Lower lobe of right lung (tissue), 2 donors: Measurements from ENCODE around the gene UBE2E3. TPM values are rescaled to one million over a fixed set of nuclear protein-coding genes. Genes with fewer than 3 reads are reported as not detected.

Experiments used
- ATAC-seq, 2 donors: fragments of 200-7000 bp; cut with Tn5 transposase; one replicate each; pipeline ENCODE4 v1.9.1; 2020 to 2022; ENCODE audit warnings: mild to moderate bottlenecking in 2 of 2, moderate library complexity in 2 of 2
- DNase-seq: peaks from one replicate; pipeline ENCODE4 v3.0.0-alpha.2; 2020
- H3K27ac ChIP-seq: fragments of 200-600 bp; one replicate; pipeline ENCODE4 v1.8.0; 2022
- H3K27me3 ChIP-seq: fragments of 200-600 bp; one replicate; pipeline ENCODE4 v1.8.0; 2022; ENCODE audit warnings: low read depth
- H3K36me3 ChIP-seq: fragments of 200-600 bp; one replicate; pipeline ENCODE4 v1.8.0; 2022; ENCODE audit warnings: mild to moderate bottlenecking
- H3K4me1 ChIP-seq: fragments of 200-600 bp; one replicate; pipeline ENCODE4 v1.8.0; 2022
- H3K4me3 ChIP-seq: fragments of 200-600 bp; one replicate; pipeline ENCODE4 v1.8.0; 2022; ENCODE audit warnings: mild to moderate bottlenecking
- H3K9me3 ChIP-seq: fragments of 200-600 bp; one replicate; pipeline ENCODE4 v1.8.0; 2022
- intact Hi-C: fragments of 100-400 bp; cut with DNase I; formaldehyde crosslinking; loops from one replicate; pipeline ENCODE4 v1.11.0; 2022
- total RNA-seq: library from RNA; stranded (reverse); fragmentation: NEBNext Ultra II Directional; extraction: Animal tissue kit (Norgen Biotek cat#: 25700); gene quantifications from one replicate; pipeline ENCODE4 v1.2.1, GENCODE V29; 2021
- TF ChIP-seq, protein P1 (sequence below): fragments of 200-600 bp; IDR thresholded peaks from one replicate; pipeline ENCODE4 v1.8.0; 2022; ENCODE audit warnings: antibody characterized with exemption, mild to moderate bottlenecking
- donor health status: DM: no; HTN: yes; CAD: no; lungs with severe emphysema.

Gene UBE2E3
- total RNA-seq, 1 donor from 2014 or later: 39.7 TPM

DNA sequence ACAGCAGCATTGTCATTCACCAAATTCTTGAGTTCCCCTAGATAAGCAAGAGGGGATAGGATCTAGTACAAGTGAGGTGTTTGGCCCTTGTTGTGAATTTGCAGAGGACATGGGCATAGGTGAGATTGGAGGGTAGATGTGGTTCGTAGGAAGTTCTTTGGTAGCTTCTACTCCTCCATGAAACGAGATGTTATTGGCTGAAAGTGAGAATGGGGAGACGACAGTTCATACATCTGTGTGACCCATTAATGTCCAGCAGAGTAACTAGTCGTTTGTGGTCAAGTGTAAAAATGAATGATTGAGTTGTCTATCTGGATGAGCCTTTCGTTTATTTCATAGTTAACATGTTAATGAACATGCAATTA lies 90.4 kb downstream of the UBE2E3 start:
- TF ChIP-seq, protein P1, sequence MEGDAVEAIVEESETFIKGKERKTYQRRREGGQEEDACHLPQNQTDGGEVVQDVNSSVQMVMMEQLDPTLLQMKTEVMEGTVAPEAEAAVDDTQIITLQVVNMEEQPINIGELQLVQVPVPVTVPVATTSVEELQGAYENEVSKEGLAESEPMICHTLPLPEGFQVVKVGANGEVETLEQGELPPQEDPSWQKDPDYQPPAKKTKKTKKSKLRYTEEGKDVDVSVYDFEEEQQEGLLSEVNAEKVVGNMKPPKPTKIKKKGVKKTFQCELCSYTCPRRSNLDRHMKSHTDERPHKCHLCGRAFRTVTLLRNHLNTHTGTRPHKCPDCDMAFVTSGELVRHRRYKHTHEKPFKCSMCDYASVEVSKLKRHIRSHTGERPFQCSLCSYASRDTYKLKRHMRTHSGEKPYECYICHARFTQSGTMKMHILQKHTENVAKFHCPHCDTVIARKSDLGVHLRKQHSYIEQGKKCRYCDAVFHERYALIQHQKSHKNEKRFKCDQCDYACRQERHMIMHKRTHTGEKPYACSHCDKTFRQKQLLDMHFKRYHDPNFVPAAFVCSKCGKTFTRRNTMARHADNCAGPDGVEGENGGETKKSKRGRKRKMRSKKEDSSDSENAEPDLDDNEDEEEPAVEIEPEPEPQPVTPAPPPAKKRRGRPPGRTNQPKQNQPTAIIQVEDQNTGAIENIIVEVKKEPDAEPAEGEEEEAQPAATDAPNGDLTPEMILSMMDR: no peak
- no peaks in the 10 kb centered on the region for H3K36me3 ChIP-seq
- H3K27me3 ChIP-seq: no peaks in the 10 kb centered on the region
- H3K4me1 ChIP-seq: no peaks in the 10 kb centered on the region
- H3K4me3 ChIP-seq: no peak overlapping the region
- DNase-seq (no peak), ATAC-seq (no peak)
- no peak overlapping the region for H3K27ac ChIP-seq
- no peaks in the 10 kb centered on the region for H3K9me3 ChIP-seq
- intact Hi-C loops: loop anchor here (10.0 kb wide), 1 partner anchor 644 kb away; no protein-coding TSS in a partner anchor

DNA sequence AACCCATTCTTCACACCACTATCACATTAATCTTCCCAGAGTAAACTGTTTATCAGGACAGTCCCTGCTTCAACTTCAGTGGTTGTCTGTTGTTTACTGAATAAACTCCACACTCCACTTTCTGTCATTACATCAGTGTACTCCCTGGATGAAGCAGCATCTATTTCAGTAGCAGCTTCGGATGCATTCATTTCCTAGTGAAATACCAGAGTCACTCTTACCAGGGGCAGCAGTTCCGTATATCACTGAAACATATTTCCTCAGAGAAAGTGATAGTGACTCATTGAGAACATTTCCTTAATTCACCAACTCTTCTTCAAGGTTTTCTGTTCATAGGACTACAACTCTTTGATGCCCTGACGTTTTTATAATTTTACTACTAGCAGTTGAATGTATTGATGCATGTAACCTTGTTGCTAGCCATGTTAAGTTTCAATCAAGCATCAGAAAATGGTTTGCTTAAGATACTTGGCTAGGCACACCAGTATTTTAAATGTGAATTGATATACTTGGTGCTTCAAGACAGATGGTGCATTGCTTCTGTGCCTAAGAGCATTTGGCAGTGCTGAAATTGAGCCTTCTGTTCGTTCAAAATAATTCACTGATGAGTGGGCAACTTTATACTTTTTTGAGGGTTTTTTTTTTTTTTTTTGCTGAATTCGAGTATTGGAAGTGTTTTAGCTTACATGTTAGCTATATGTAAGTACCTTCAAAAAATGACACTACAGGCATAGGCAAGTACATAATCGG lies 92.3 kb downstream of the UBE2E3 start:
- no peaks in the 10 kb centered on the region for H3K9me3 ChIP-seq
- ATAC-seq: peak in 1 of 2 donors; percentile 25
- intact Hi-C loops: loop anchor here (10.0 kb wide), 1 partner anchor 642 kb away; no protein-coding TSS in a partner anchor

DNA sequence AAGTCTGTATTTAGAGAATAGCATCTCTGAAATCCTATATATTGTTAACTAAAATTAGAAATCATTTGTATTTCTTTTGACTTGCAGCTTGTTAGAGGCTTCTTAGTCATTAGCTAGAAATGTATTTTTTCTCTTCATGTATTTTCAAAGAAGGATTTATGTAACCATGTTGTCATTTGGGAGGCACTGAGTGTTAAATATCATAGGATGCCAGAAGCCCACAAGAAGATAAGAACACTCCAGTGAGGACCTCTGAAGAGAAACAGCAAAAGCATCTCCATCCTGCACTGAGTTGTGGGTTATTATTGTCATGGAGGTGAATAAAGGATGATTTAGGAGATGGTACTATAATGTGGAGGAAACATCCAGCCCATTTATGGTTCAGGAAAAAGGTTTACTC lies 93.5 kb downstream of the UBE2E3 start:
- no peak overlapping the region for H3K27ac ChIP-seq
- ATAC-seq: no peak

More for the DNA sequence above, 92.3 kb downstream of the UBE2E3 start:
- TF ChIP-seq, protein P1: no peak
- DNase-seq: no peak
- H3K36me3 ChIP-seq: no peaks in the 10 kb centered on the region
- H3K4me3 ChIP-seq: no peak overlapping the region
- no peaks in the 10 kb centered on the region for H3K27me3 ChIP-seq
- H3K4me1 ChIP-seq: no peaks in the 10 kb centered on the region
- no peak overlapping the region for H3K27ac ChIP-seq

DNA sequence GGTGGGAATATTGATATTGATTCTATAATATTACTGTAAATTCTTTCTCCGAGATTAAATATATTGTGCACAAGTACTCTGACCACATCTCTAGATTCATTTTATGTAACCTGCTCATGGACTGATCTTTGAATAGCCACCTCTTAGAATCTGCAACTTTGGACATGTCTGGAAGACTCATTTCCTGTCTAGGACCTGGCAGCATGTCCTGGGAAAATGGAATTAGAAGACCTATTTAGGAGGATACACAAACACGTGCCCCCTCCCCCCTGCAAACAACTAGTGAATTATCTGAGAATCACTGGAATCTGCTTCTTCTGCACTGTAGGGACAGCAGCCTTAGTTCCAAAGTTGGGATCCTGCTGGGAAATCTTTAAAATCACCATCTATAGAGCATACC lies 94.1 kb downstream of the UBE2E3 start:
- TF ChIP-seq, protein P1: no peak
- H3K4me3 ChIP-seq: no peak overlapping the region
- no peak overlapping the region for H3K27ac ChIP-seq
- intact Hi-C loops: loop anchor here (10.0 kb wide), 1 partner anchor 640 kb away; no protein-coding TSS in a partner anchor
- DNase-seq: no peak
- H3K9me3 ChIP-seq: no peaks in the 10 kb centered on the region
- no peaks in the 10 kb centered on the region for H3K27me3 ChIP-seq
- H3K4me1 ChIP-seq: no peaks in the 10 kb centered on the region
- no peak for ATAC-seq
- no peaks in the 10 kb centered on the region for H3K36me3 ChIP-seq

More for the DNA sequence above, 93.5 kb downstream of the UBE2E3 start:
- no peaks in the 10 kb centered on the region for H3K4me1 ChIP-seq
- no peak for DNase-seq
- H3K36me3 ChIP-seq: no peaks in the 10 kb centered on the region
- TF ChIP-seq, protein P1: no peak
- H3K27me3 ChIP-seq: no peaks in the 10 kb centered on the region
- H3K4me3 ChIP-seq: no peak overlapping the region
- H3K9me3 ChIP-seq: no peaks in the 10 kb centered on the region
- intact Hi-C loops: loop anchor here (10.0 kb wide), 1 partner anchor 641 kb away; no protein-coding TSS in a partner anchor

DNA sequence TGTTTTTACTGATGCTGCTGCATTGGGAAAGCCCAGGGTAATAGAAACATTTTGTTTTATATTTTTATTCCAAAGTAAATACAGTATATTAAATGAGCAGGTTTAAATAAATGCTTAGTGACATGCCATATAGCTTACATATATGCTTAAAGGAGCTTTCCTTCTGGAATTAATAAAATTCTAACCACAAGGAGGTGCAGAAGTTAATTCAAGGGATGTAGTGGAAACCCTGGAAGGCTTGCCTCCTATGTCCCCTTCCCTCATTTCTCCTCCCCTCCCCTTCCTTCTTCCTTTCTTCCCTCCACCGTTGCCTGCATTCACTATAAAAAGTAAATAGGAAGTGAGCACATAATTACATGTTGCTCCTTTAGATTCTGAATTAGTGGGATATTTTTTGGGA lies 96.3 kb downstream of the UBE2E3 start:
- no peaks in the 10 kb centered on the region for H3K27me3 ChIP-seq

More for the DNA sequence above, 96.3 kb downstream of the UBE2E3 start:
- DNase-seq (no peak), ATAC-seq (no peak)
- Histone ChIP-seq H3K4me1 (no peaks in the 10 kb centered on the region), H3K36me3 (no peaks in the 10 kb centered on the region), H3K27ac (no peak overlapping the region), H3K4me3 (no peak overlapping the region), H3K9me3 (no peaks in the 10 kb centered on the region)
- intact Hi-C loops: loop anchor here (10.0 kb wide), 1 partner anchor 638 kb away; no protein-coding TSS in a partner anchor
- TF ChIP-seq, protein P1: no peak
